ENCODE data around the gene HPSE. TPM values are rescaled to one million over a fixed set of nuclear protein-coding genes. Genes with fewer than 3 reads are reported as not detected.

HPSE gene
- total and polyA plus RNA-seq, 2 donors (not counting 3 experiments of a cell fraction or from before 2014, with no cell fraction given): 3.5 to 7.0 TPM

GRCh38 chr4:83329521-83330110, 5.0 kb downstream of the HPSE start:
- FAIRE-seq (peak; percentile 71), DNase-seq (ENCODE audit: low read depth, low spot score) (peak; percentile 63)
- Histone ChIP-seq H3K4me1 (ENCODE audit: control insufficient read depth, extremely low read depth, insufficient read depth, low read length) (peaks cover 27% of the 10 kb centered on the region), H3K9ac (replicated peaks; ENCODE audit: extremely low read depth, insufficient read depth, low read length) (no peak overlapping the region), H3K9me3 (replicated peaks; ENCODE audit: control insufficient read depth, insufficient read depth, low read length) (no peaks in the 10 kb centered on the region), H2AFZ (ENCODE audit: low read depth, low read length) (peak overlapping the region; percentile 42), H3K4me2 (ENCODE audit: insufficient read depth, low read length) (peak overlapping the region; percentile 54), H3K9me1 (replicated peaks; ENCODE audit: control insufficient read depth, extremely low read depth, insufficient read depth, low read length) (no peaks in the 10 kb centered on the region), H3K4me3 (replicated peaks in 1 of 3; ENCODE audit: insufficient read depth in 1 of 3, low read depth in 1 of 3, low read length in 3 of 3) (no peak overlapping the region), H3K27me3 (ENCODE audit: control insufficient read depth in 2 of 2, insufficient read depth in 2 of 2, low read length in 2 of 2) (no peaks in the 10 kb centered on the region), H3K36me3 (ENCODE audit: control insufficient read depth in 2 of 2, extremely low read depth in 1 of 2, insufficient read depth in 2 of 2, low read length in 2 of 2) (no peaks in the 10 kb centered on the region), H3K79me2 (ENCODE audit: control insufficient read depth, insufficient read depth, low read length) (no peaks in the 10 kb centered on the region), H3K27ac (ENCODE audit: insufficient read depth, low read depth, low read length) (peak overlapping the region; percentile 30), H4K20me1 (replicated peaks; ENCODE audit: control insufficient read depth, extremely low read depth, insufficient read depth, low read length) (no peaks in the 10 kb centered on the region)
- intact Hi-C loops (cut with micrococcal nuclease) (loop anchor here (1.0 to 2.0 kb wide), 3 partner anchors 9 to 45 kb away; partner anchors contain the start of gene COQ2), dilution Hi-C loops (cut with MboI; ENCODE audit: extremely low pct_ligation_motif_present, low sequenced_read_pairs) (no loop called here)
- BruUV-seq (replicated peaks): no TSS peak
- TF ChIP-seq EZH2 (IDR thresholded peaks at IDR 0.05; ENCODE audit: borderline replicate concordance, low read depth, low read length, severe bottlenecking) (no peak), MYC (IDR thresholded peaks at IDR 0.05; ENCODE audit: low read depth, low read length) (no peak), GATA2 (IDR thresholded peaks at IDR 0.05; ENCODE audit: insufficient read depth, insufficient read length, low read depth, low read length) (no peak), FOS (IDR thresholded peaks at IDR 0.05; ENCODE audit: borderline replicate concordance, insufficient read depth, low read length) (peak; percentile 50), POLR2A (IDR thresholded peaks at IDR 0.05; ENCODE audit: low read depth, low read length) (no peak), JUN (IDR thresholded peaks at IDR 0.05; ENCODE audit: borderline replicate concordance, insufficient read depth, insufficient read length, low read depth) (no peak), MAX (IDR thresholded peaks at IDR 0.05; ENCODE audit: insufficient read depth, insufficient read length) (no peak), CTCF (IDR thresholded peaks at IDR 0.05; ENCODE audit: extremely low read depth in 1 of 2, insufficient read depth in 1 of 2, low read depth in 1 of 2, low read length in 2 of 2) (no peak), POLR2AphosphoS5 (IDR thresholded peaks at IDR 0.05; ENCODE audit: insufficient read depth, low read depth, low read length) (peak; percentile 29)
- POLR2A ChIA-PET: interaction anchor here (1.2 to 1.5 kb wide), 3 partner anchors 28 to 900 kb away, joined by 3 to 4 read pairs (median 3); partner anchors contain the start of gene COQ2
- CTCF ChIA-PET: interaction anchor here (1.0 to 2.0 kb wide), 6 partner anchors 27 to 362 kb away, joined by 3 to 14 read pairs (median 4); partner anchors contain the start of gene COQ2
